ENCODE measurements around the gene TMEM106C. TPM values are rescaled to one million over a fixed set of nuclear protein-coding genes. Genes with fewer than 3 reads are reported as not detected.

Gene TMEM106C
- total and polyA plus RNA-seq, 9 of the 15 experiments (the other 6 are each of a cell fraction or from before 2014, with no cell fraction given) = 37.6 to 183 (median 57.2) TPM

DNA sequence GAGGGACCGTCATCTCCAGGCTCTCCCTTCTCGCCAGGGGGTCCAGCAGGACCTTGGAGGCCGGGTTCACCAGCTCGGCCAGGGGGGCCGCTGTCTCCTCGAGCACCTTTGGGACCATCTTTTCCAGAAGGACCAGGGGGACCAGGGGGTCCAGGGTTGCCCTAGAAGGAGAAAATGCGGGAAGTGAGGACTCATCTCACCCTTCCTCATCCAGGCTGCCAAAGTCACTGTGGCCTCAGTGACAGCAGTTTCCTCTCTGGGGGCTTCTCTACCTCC, 15.1 kb downstream of the TMEM106C start:
- no peak overlapping the region for H3K4me2 ChIP-seq (ENCODE audit: insufficient read depth, low read length)
- DNase-seq (ENCODE audit: extremely low read depth in 1 of 4, low spot score in 3 of 4) = no peak
- no peak for FAIRE-seq
- H3K27me3 ChIP-seq (ENCODE audit: control insufficient read depth in 2 of 2, insufficient read depth in 2 of 2, low read length in 2 of 2) = peaks cover 41 to 98% of the 10 kb centered on the region in 2 experiments
- ChIA-PET CTCF (ENCODE audit: low intra/inter-chr PET ratio) (no interaction called here), POLR2A (no interaction called here)
- ATAC-seq = no peak
- no peak overlapping the region for H3K4me3 ChIP-seq
- peaks cover 3% of the 10 kb centered on the region for H3K9me1 ChIP-seq (ENCODE audit: control insufficient read depth, insufficient read depth, low read length)
- H3K9ac ChIP-seq (ENCODE audit: insufficient read depth in 1 of 2, low read depth in 2 of 2, low read length in 2 of 2) = peak overlapping the region in 1 of 2 experiments; percentile 32; a peak in 1 of 4 replicates
- in situ Hi-C loops (cut with MboI) (no loop called here), intact Hi-C loops (cut with micrococcal nuclease) (no loop called here)
- no peaks in the 10 kb centered on the region for H3K36me3 ChIP-seq (ENCODE audit: control insufficient read depth, insufficient read depth, low read length)
- peaks cover 7% of the 10 kb centered on the region; the same call in 1 of the 2 replicates for H4K20me1 ChIP-seq (replicated peaks; ENCODE audit: control insufficient read depth, insufficient read depth, low read length)
- no TSS peak for BruUV-seq (replicated peaks)
- no peak overlapping the region for H3K27ac ChIP-seq (ENCODE audit: extremely low read depth, low read depth, low read length)
- no peaks in the 10 kb centered on the region; the same call in 1 of the 2 replicates for H3K9me3 ChIP-seq (replicated peaks; ENCODE audit: control insufficient read depth, insufficient read depth, low read depth, low read length)
- 7% methylated on average over 7 of the region's 7 CpGs for WGBS (ENCODE audit: insufficient coverage, low coverage, missing lambda C conversion rate)
- H3K79me2 ChIP-seq (ENCODE audit: control insufficient read depth, insufficient read depth, low read length) = no peaks in the 10 kb centered on the region
- H2AFZ ChIP-seq (ENCODE audit: low read depth, low read length) = no peak overlapping the region
- H3K4me1 ChIP-seq (replicated peaks in 1 of 2; ENCODE audit: control insufficient read depth in 2 of 2, insufficient read depth in 2 of 2, low read length in 2 of 2) = peaks cover 0 to 16% of the 10 kb centered on the region in 2 experiments; a peak in 2 of 5 replicates
- no peak for TF ChIP-seq SMARCA4 (IDR thresholded peaks at IDR 0.05)
- TF ChIP-seq, protein P1, sequence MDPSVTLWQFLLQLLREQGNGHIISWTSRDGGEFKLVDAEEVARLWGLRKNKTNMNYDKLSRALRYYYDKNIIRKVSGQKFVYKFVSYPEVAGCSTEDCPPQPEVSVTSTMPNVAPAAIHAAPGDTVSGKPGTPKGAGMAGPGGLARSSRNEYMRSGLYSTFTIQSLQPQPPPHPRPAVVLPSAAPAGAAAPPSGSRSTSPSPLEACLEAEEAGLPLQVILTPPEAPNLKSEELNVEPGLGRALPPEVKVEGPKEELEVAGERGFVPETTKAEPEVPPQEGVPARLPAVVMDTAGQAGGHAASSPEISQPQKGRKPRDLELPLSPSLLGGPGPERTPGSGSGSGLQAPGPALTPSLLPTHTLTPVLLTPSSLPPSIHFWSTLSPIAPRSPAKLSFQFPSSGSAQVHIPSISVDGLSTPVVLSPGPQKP (CRISPR knock-in tag; IDR thresholded peaks at IDR 0.05) = no peak
- no peak for TF ChIP-seq HSF4 (CRISPR knock-in tag; IDR thresholded peaks at IDR 0.05; ENCODE audit: borderline replicate concordance)
- TF ChIP-seq MIER1 (IDR thresholded peaks at IDR 0.05; ENCODE audit: low read depth) = no peak
- no peak for TF ChIP-seq ZNF717 (CRISPR knock-in tag; IDR thresholded peaks at IDR 0.05)
- TF ChIP-seq PKNOX1 (IDR thresholded peaks at IDR 0.05) = no peak
- TF ChIP-seq C11orf30 (IDR thresholded peaks at IDR 0.05; ENCODE audit: low read depth) = no peak
- TF ChIP-seq, protein P2, sequence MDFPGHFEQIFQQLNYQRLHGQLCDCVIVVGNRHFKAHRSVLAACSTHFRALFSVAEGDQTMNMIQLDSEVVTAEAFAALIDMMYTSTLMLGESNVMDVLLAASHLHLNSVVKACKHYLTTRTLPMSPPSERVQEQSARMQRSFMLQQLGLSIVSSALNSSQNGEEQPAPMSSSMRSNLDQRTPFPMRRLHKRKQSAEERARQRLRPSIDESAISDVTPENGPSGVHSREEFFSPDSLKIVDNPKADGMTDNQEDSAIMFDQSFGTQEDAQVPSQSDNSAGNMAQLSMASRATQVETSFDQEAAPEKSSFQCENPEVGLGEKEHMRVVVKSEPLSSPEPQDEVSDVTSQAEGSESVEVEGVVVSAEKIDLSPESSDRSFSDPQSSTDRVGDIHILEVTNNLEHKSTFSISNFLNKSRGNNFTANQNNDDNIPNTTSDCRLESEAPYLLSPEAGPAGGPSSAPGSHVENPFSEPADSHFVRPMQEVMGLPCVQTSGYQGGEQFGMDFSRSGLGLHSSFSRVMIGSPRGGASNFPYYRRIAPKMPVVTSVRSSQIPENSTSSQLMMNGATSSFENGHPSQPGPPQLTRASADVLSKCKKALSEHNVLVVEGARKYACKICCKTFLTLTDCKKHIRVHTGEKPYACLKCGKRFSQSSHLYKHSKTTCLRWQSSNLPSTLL (IDR thresholded peaks at IDR 0.05) = no peak
- TF ChIP-seq ZC3H4 (CRISPR knock-in tag; IDR thresholded peaks at IDR 0.05; ENCODE audit: borderline replicate concordance) = no peak
- TF ChIP-seq PHF21A (IDR thresholded peaks at IDR 0.05; ENCODE audit: borderline replicate concordance, low read depth) = no peak
- no peak for TF ChIP-seq GATAD2B (IDR thresholded peaks at IDR 0.05; ENCODE audit: borderline replicate concordance)
- no peak for TF ChIP-seq GTF3C2 (IDR thresholded peaks at IDR 0.05; ENCODE audit: borderline replicate concordance, extremely low read depth, insufficient read length)
- TF ChIP-seq TFAP4 (CRISPR knock-in tag; IDR thresholded peaks at IDR 0.05; ENCODE audit: borderline replicate concordance) = no peak
- no peak for TF ChIP-seq BRCA1 (IDR thresholded peaks at IDR 0.05)
- no peak for TF ChIP-seq BRCA1 (CRISPR knock-in tag; IDR thresholded peaks at IDR 0.05)
- no peak for TF ChIP-seq HDAC2 (IDR thresholded peaks at IDR 0.05)
- TF ChIP-seq MYC (IDR thresholded peaks at IDR 0.05; ENCODE audit: low read depth, low read length) = no peak
- no peak for TF ChIP-seq MYC (CRISPR knock-in tag; IDR thresholded peaks at IDR 0.05; ENCODE audit: borderline replicate concordance, low read depth)
